GM21529 (cell line): ENCODE results near the gene SAE1.

Experiments used
- ATAC-seq: cut with Tn5 transposase; IDR thresholded peaks from one replicate; pipeline ENCODE4 v1.9.1; 2021; ENCODE audit not compliant: unreplicated experiment

Gene SAE1

DNA sequence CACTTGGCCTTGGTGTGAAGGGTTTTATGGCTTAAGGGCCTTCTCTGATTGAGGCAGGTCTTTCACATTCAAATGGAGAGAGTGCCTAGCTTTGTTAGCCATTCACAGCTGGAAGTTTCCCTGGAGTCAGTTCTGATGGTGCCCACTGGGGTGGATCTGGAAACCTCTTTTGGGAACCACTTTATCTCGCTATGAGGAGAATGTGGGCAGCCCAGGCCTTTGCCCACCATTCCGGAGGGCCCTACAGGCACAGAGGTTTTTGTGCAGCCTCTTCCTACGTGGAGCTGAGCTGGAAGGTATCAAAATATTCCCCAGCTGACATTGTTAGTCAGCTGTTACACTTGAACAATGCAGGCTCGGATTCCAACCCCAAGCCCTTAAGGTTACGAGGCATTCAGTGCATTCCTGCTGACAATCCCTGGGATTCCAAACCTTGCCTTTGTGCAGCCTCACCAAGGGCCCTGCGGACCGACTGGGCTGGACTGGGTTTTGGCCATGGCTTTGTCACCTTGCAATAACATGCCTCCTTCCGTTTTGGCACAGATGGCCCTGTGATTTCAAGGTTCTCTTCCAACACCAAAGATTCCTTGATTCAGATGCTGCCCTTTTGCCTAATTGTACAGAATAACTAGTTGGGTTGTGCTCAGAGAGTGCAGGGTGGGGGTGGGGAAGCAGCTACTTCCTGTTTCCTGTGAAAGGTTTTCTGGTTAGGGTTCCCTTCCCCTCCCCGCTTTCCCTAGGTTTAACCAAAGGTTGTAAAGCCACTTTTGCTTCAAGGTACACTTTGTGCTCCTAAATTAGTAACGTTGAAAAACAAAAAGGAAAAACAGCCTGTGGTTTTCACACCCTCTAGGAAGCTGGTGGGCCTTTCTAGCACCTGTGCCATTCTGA is 27.0 kb downstream of the SAE1 start:
- ATAC-seq: no peak

DNA sequence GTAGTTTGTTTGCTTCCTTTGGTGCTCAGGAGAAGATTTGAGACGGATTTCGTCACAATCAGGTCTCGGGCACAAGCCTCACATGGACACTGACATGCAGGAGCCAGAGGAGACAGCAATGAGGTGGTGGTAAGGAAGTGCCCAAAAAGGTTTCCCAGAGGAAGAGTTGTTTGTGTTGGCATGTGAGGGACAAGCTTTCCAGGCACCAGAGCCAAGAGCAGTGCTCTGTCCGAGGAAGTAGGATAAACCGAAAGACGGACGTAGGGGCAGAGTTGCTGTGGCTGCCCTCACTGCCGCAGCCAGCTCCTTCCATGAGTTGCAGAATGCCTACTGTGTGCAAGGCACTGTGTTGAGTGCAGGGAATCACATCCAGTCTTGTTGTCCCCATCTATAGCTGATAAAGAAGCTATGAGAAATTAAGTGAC is 27.7 kb downstream of the SAE1 start:
- ATAC-seq: no peak

- ATAC-seq: no peak
These were observed 28.4 kb downstream of the SAE1 start for GRCh38 chr19:47158879-47159503.

DNA sequence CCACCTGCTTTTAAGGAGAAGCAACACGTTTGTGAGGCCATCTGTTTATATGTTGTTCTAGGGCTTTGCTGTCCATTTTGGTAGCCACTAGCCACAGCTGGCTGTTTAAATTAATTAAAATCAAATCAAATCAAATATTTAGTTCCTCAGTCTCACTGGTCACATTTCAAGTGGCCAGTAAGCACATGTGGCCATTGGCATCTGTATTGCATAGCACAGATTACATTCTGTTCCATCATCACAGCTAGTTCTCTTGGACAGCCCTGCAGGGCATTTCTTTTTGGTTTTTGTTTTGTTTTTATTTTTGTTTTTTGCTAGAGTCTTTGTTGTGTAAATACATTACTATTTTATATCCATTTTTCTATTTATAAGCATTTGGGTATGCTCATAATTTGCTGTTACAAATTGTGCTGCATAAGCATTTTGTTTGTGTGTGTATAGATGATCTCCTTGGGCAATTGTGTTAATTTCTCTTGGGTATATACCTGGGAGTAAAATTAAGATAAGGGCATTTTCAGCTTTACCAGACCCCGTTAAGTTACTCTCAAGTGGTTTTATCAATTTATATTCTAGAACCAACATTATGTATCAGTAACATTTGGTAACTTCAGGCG is 31.3 kb downstream of the SAE1 start:
- no peak for ATAC-seq

GRCh38 chr19:47168065-47168464 is 37.4 kb downstream of the SAE1 start:
- ATAC-seq: no peak

- ATAC-seq: no peak
These were observed 42.2 kb downstream of the SAE1 start for GRCh38 chr19:47172666-47173455.

DNA sequence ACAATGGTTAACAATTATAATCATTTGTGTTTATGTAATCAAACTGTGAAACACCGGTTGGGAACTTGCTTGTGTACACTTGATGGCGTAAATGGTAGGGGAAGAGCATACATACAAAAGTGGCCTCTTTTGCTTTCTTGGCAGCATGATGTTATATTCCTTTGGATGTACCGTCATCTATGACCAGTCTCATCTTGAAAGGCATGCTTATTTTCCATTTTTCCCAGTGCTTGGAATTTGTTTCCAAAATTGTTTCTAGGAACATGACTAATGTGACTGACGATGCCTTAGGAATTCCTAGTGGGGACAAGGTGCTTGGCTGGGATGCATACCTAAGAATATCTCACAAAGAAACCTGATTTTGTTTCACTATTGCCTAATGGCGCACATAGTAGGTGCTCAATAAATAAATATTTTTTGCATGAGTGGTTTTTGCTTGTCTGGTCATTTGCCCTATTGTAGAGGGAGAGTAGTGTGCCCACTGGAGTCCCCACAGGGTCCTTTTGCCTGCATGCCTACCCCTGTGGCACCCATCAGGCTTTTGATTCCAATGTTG is 45.5 kb downstream of the SAE1 start:
- no peak for ATAC-seq

GRCh38 chr19:47176627-47177090 is 46.0 kb downstream of the SAE1 start:
- no peak for ATAC-seq

DNA sequence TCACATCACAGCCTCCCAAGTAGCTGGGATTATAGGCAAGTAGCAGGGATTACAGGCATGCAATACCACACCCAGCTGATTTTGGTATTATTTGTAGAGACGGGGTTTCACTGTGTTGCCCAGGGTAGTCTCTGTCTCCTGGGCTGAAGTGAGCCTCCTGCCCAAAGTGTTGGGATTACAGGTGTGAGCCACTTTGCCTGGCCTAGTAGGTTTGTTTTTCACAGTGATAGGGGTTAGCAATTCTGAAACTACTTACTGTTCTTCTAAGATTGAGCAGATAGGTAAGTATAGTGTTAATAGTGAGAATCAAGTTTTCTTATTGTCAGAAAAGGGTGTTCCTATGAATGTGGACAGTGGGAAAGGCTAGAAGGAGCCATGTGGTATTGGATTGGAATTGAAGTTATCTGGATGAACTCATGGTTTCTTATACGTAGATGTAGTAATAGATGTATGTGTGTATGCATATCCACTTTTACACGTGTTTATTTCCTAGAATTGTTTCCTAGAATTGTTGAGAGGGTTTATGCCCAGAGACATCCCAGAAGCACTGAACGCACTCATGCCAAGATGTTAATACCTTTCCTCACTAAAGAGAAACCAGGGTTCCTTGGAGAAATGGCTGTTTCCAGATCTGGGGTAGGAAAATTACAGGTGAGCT is 49.1 kb downstream of the SAE1 start:
- no peak for ATAC-seq

- no peak for ATAC-seq
These were observed 53.0 kb downstream of the SAE1 start for GRCh38 chr19:47183601-47184000.

GRCh38 chr19:47186446-47187334 is 56.1 kb downstream of the SAE1 start:
- peak; percentile 82 for ATAC-seq

DNA sequence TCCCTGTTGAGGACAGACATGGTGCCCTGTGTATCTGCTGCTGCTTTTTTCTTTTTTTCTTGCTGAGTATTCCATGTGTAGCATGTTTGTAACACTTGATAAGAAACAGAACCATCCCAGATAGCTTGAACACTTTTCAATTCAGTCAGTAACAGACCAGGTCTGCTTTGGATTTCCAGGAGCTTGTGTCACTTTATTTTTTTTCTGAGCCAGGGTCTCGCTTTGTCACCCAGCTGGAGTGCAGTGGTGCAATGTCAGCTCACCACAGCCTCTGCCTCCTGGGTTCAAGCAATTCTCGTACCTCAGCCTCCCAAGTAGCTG is 56.7 kb downstream of the SAE1 start:
- ATAC-seq: no peak

DNA sequence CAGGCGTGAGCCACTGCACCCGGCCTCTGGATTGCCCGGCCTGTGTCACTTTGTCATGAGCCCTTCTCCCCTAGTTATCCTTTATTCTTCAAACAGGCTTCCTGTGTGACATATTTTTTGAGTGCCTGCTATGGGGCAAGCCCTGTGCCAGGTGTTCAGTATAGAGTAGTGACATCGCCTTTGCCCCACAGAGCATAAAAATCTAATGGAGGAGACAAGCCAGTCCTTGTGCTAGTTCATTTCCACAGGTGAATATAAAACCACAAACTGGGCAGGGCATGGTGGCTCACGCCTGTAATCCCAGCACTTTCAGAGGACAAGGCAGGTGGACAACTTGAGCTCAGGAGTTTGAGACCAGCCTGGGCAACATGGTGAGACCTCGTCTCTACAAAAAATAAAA is 57.2 kb downstream of the SAE1 start:
- ATAC-seq: no peak

GRCh38 chr19:47188507-47189033 is 57.9 kb downstream of the SAE1 start:
- no peak for ATAC-seq

DNA sequence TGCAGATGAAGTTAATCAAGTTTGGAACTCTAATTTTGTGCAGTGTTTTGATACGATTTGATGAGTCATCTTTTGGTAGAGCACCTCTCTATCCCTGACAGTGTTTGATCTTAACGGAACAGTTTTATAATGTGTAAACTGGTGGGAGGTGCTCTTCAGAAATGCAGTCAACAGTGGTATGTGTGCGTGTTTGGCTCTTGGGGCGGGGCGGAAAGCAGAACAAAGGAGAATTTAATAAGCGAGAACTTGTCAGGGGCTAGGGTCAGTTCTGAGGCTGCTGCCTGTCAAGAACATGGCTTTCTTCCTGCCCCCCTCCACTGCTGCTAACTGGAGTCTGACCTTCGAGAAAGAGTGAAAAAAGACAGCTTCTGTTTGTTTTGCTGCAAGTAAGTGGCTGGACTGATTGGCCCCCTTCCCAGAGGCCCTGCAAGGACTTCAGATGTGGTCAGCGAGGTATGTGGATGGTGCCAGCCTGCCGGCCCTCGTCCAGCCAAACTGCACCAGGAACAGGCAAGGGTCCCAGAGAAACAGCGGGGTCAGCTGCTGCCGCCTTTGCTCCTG is 59.6 kb downstream of the SAE1 start:
- no peak for ATAC-seq

- ATAC-seq: no peak
These were observed 64.8 kb downstream of the SAE1 start for GRCh38 chr19:47195434-47195833.

DNA sequence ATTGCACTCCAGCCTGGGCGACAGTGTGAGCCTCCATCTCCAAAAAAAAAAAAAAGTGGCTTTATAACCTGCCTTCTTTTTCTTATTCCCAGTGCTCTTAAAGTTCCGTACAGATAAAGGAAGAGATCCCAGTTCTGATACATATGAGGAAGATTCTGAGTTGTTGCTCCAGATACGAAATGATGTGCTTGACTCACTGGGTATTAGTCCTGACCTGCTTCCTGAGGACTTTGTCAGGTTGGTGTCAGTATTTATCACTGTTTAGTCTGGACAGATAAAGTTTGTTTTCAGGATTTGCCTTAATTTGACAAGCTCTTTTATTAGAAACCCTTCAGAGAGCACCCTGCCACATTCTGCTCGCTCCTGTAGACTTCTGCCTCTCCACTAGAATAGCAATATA is 66.5 kb downstream of the SAE1 start:
- ATAC-seq: no peak

GRCh38 chr19:47200530-47200929 is 69.9 kb downstream of the SAE1 start:
- ATAC-seq: no peak

DNA sequence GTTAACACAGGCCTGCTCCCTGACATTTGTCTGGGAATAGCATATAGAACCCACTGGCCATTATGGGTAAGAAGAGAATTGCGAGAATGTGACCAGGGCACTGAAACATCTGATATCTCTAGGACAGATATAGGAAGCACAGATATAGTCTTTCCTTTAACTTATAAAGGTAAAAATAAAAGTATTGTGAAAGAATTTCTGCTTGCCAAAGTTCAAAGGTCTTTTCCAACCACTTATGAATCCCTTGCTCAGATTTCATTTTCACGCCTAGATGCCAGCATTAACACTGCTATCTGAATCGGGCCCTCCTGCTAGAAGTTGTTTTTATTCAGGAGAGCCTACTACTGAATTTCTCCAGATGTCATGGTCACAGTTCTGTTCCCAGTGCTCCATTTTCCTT is 72.6 kb downstream of the SAE1 start:
- ATAC-seq: no peak
